A549 (cell line): ENCODE measurements around the gene P2RX3. TPM values are rescaled to one million over a fixed set of nuclear protein-coding genes. Genes with fewer than 3 reads are reported as not detected.

Experiments used
- ATAC-seq, 2 experiments: fragments of 200-7000 bp in 1 of 2; fragments of >200 bp in 1 of 2; cut with Nextera tagmentation in 1 of 2; cut with Tn5 transposase in 1 of 2; 3 replicates each; pipeline versions ENCODE4 v1.8.0 to v1.9.1; 2018 to 2020; ENCODE audit warnings: mild to moderate bottlenecking in 1 of 2, moderate library complexity in 1 of 2
- CTCF ChIA-PET: fragments of 300-600 bp; sonication (Branson Sonifier 250); formaldehyde crosslinking; extraction: SDS; loops from one replicate; lab custom pipeline; 2021; ENCODE audit warnings: antibody characterized with exemption, inconsistent platforms; lab: Yijun Ruan, JAX
- POLR2A ChIA-PET: fragments of 350-600 bp; formaldehyde crosslinking; extraction: SDS; loops from one replicate; lab custom pipeline; 2021; ENCODE audit warnings: antibody characterized with exemption, inconsistent platforms; lab: Yijun Ruan, JAX
- DNase-seq, 2 experiments: peaks; one replicate each; pipeline versions ENCODE4 v3.0.0 to v3.0.0-alpha.2; 2011 to 2016; ENCODE audit warnings: low read depth in 1 of 2, low spot score in 1 of 2
- FAIRE-seq: peaks from 2 replicates; lab custom pipeline; 2011; peaks lifted over from hg19 to GRCh38; lab: Jason Lieb, UNC
- H3K27ac ChIP-seq, 2 experiments: fragments of >200 bp; sonication (Bioruptor Twin); formaldehyde crosslinking; 3 replicates each; pipeline ENCODE4 v1.5.1; 2016 to 2017
- H3K4me1 ChIP-seq: fragments of >200 bp; sonication (Bioruptor Twin); formaldehyde crosslinking; 3 replicates; pipeline ENCODE4 v1.6.1; 2016
- H3K4me2 ChIP-seq: fragments of >200 bp; sonication (Bioruptor Twin); formaldehyde crosslinking; 3 replicates; pipeline ENCODE4 v1.6.1; 2016
- H3K4me3 ChIP-seq: fragments of >200 bp; sonication (Bioruptor Twin); formaldehyde crosslinking; 3 replicates; pipeline ENCODE4 v1.5.1; 2016
- H3K9me3 ChIP-seq: fragments of >200 bp; sonication (Bioruptor Twin); formaldehyde crosslinking; 3 replicates; pipeline ENCODE4 v1.6.1; 2016
- CBX2 ChIP-seq: fragments of 200-600 bp; sonication (generic); IDR thresholded peaks from 2 replicates; pipeline ENCODE4 v1.6.1; 2016; ENCODE audit warnings: low read depth, mild to moderate bottlenecking, borderline replicate concordance
- CBX8 ChIP-seq: fragments of 200-600 bp; sonication (generic); IDR thresholded peaks from 2 replicates; pipeline ENCODE4 v1.6.1; 2016
- ESRRA ChIP-seq: fragments of 150-350 bp; IDR thresholded peaks from 2 replicates; pipeline ENCODE4 v1.6.1; 2014; ENCODE audit warnings: mild to moderate bottlenecking, low read length, borderline replicate concordance
- GATA3 ChIP-seq: IDR thresholded peaks from 2 replicates; pipeline ENCODE4 v1.6.1; 2012; ENCODE audit warnings: borderline replicate concordance
- HDAC2 ChIP-seq: fragments of 200-600 bp; sonication (generic); IDR thresholded peaks from 2 replicates; pipeline ENCODE4 v1.6.1; 2016
- MAZ ChIP-seq: fragments of 150-350 bp; IDR thresholded peaks from 2 replicates; pipeline ENCODE4 v1.6.1; 2014; ENCODE audit warnings: antibody characterized with exemption, low read depth, low read length, borderline replicate concordance
- PHF8 ChIP-seq: fragments of 200-600 bp; sonication (generic); IDR thresholded peaks from 2 replicates; pipeline ENCODE4 v1.6.1; 2016; ENCODE audit warnings: low read depth, mild to moderate bottlenecking, antibody characterized with exemption, moderate library complexity, borderline replicate concordance
- RAD21 ChIP-seq, 2 experiments: fragments of >200 bp in 1 of 2; sonication (Bioruptor Twin) in 1 of 2; formaldehyde crosslinking in 1 of 2; IDR thresholded peaks in 1 of 2; conservative IDR thresholded peaks in 1 of 2; 2 replicates in 1 of 2; 3 replicates in 1 of 2; pipeline ENCODE4 v1.6.1; 2012 to 2018; ENCODE audit warnings: inconsistent platforms in 1 of 2
- TP53 ChIP-seq: fragments of 250-450 bp; sonication (Bioruptor Pico); IDR thresholded peaks from 2 replicates; pipeline ENCODE4 v1.5.0; 2021; ENCODE audit warnings: mild to moderate bottlenecking, moderate library complexity
- ZNF302 ChIP-seq: fragments of 250-450 bp; sonication (Bioruptor Pico); IDR thresholded peaks from 2 replicates; pipeline ENCODE4 v1.9.0; 2021; ENCODE audit warnings: inconsistent platforms, mild to moderate bottlenecking, moderate library complexity
- WGBS: methylation state at CpG from one replicate; pipeline ENCODE4 v1.1.6; 2017; ENCODE audit errors: missing lambda C conversion rate; 5-methylcytosine and 5-hydroxymethylcytosine counted together
- polyA plus RNA-seq, 4 experiments: library from polyadenylated mRNA; depleted of rRNA in 3 of 4; stranded (reverse); fragments of >200 nt; fragmentation: RNase III in 1 of 4; extraction: RNeasy Plus Mini Kit Qiagen cat#74134 plus additional on column Dnase treatment in 1 of 4; gene quantifications; 2 replicates in 3 of 4; 3 replicates in 1 of 4; pipeline ENCODE4 v1.2.3, GENCODE V29; 2011 to 2017
- TF ChIP-seq, protein P1 (sequence below): IDR thresholded peaks from 2 replicates; pipeline ENCODE4 v1.6.1; 2012
- TF ChIP-seq, protein P2 (sequence below): fragments of >200 bp; sonication (Bioruptor Twin); formaldehyde crosslinking; IDR thresholded peaks from 3 replicates; pipeline ENCODE4 v1.5.1; 2016

Gene P2RX3
- polyA plus RNA-seq, 2 of the 4 experiments (the other 2 are of a cell fraction) = 0.05 to 0.37 TPM

DNA sequence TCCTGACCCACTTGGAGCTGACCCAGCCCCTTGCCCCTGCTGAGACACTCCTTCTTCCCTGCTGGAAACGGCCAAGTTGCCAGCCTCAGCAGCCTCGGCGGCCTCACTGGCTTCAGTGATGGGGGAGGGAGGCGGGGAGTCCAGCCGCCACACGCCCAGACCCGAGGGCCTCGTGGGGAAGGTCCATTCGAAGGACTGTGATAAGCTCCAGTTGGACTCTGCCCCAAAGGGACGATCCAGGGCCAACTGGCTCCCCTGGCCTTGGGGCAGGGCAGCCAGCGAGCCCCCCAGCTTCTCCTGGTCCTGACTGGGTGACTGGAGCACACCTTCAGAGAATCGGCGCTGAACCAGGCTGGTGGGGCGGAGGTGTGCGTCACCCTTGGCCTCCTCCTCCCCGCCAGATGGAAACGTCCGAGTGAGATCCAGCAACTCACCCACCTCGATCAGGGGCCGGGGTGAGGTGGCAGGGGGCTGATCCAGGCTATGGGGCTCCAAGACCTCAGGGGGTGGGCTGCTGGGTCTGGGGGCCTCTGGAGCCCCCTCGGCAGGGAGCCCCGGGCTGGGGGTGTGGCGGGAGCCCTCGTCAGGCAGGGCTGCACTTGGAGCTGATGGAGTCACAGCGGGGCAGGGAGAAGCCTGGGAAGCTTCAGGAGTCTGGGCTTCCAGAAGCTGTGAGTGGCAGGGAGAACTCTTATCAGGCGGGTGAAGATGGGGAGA is 24.9 kb upstream of the P2RX3 start:
- Histone ChIP-seq H3K4me3 (no peak overlapping the region), H3K9me3 (no peaks in the 10 kb centered on the region), H3K4me2 (no peak overlapping the region), H3K4me1 (peaks cover 38% of the 10 kb centered on the region), H3K27ac (no peak overlapping the region; a peak in 1 of 6 replicates)
- 83% methylated on average over 13 of the region's 26 CpGs for WGBS
- FAIRE-seq (no peak), ATAC-seq (no peak), DNase-seq (no peak)
- TF ChIP-seq PHF8 (no peak), RAD21 (conservative IDR thresholded peaks at IDR 0.05 in 1 of 2, IDR thresholded peaks at IDR 0.05 in 1 of 2) (no peak), CBX2 (no peak)
- ChIA-PET POLR2A (interaction anchor here (0.6 to 4.2 kb wide), 3 partner anchors 8 to 399 kb away, joined by 3 to 42 read pairs (median 17); partner anchors contain the start of genes MED19 and TNKS1BP1), CTCF (interaction anchor here (1.0 to 3.0 kb wide), 5 partner anchors 8 to 63 kb away, joined by 3 to 16 read pairs (median 4); no protein-coding TSS in a partner anchor)

DNA sequence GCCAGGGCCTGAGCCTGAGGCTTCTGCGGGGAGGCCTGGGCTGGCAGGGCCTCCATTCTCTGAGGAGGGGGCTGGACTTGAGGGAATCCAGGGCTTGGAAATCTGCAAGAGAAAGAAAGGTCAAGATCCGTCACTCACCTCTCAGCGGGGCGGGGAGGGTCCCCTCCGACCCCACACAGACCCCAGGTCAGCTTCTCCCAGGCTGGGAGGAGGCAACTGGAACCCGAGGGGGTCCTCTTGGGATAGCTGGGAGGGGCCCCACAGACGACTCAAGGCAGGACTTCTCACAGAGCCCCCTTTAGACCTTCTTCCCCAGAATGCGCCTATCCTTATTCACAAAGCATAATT is 24.4 kb upstream of the P2RX3 start:
- Histone ChIP-seq H3K27ac (no peak overlapping the region), H3K9me3 (no peaks in the 10 kb centered on the region), H3K4me2 (no peak overlapping the region), H3K4me1 (peaks cover 37% of the 10 kb centered on the region), H3K4me3 (no peak overlapping the region)
- ChIA-PET CTCF (interaction anchor here (1.0 to 1.5 kb wide), 4 partner anchors 8 to 64 kb away, joined by 3 to 7 read pairs (median 4); no protein-coding TSS in a partner anchor), POLR2A (interaction anchor here (4.2 kb wide), 1 partner anchor 8 kb away, joined by 42 read pairs; no protein-coding TSS in a partner anchor)
- TF ChIP-seq TP53 = no peak
- TF ChIP-seq GATA3 = no peak
- TF ChIP-seq HDAC2 = no peak
- TF ChIP-seq PHF8 = no peak
- no peak for TF ChIP-seq MAZ
- no peak for TF ChIP-seq ZNF302 (CRISPR knock-in tag)
- TF ChIP-seq, protein P1, sequence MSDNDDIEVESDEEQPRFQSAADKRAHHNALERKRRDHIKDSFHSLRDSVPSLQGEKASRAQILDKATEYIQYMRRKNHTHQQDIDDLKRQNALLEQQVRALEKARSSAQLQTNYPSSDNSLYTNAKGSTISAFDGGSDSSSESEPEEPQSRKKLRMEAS = no peak
- TF ChIP-seq ESRRA = no peak
- DNase-seq (no peak), ATAC-seq (no peak), FAIRE-seq (no peak)
- 77% methylated on average over 7 of the region's 8 CpGs for WGBS

DNA sequence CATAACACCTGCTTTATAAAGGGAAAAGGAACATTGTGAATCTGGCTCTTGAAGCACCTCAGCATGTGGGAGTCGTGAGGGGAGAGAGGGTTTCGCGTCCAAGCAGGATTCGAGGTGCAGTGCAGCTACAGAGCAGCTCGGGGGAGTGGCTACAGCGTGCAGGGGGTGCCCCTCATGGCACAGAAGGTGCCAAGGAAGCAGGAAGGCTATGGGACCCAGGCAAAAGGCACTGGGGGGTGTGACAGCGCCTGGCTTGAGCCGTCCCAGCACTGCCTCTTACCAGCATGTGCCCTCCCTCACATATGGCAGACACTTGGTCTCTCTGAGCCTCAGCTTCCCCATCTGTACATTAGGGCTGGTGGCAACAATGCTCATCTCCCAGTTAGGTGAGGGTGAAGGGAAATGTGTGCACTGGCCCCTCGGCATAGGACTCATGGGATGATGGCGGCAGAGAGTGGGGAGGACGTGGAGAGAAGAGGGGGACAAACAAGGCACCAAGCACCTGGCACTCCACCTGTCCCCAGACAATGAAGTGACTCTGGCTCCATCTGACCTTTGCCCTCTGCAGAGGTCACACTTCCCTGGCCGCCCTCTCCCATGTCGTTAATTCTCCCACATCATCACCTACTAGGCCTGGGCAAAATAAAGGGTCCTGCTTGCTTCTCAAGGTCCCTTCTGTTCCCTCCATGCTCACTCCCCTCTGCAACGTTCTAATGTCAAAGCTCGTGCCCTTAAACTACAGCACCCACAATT is 23.8 kb upstream of the P2RX3 start:
- ChIA-PET CTCF (interaction anchor here (1.1 to 1.5 kb wide), 4 partner anchors 8 to 213 kb away, joined by 4 to 7 read pairs (median 4); no protein-coding TSS in a partner anchor), POLR2A (interaction anchor here (4.2 kb wide), 1 partner anchor 7 kb away, joined by 42 read pairs; no protein-coding TSS in a partner anchor)
- FAIRE-seq (no peak), DNase-seq (no peak), ATAC-seq (no peak)
- Histone ChIP-seq H3K9me3 (no peaks in the 10 kb centered on the region), H3K27ac (no peak overlapping the region), H3K4me2 (no peak overlapping the region)
- WGBS = 89% methylated on average over 13 of the region's 15 CpGs
- TF ChIP-seq CBX8 = no peak
- TF ChIP-seq, protein P1 = no peak
- TF ChIP-seq, all 56 proteins: peak for 0
- Histone ChIP-seq H3K4me1 (peaks cover 31% of the 10 kb centered on the region), H3K4me3 (no peak overlapping the region)

DNA sequence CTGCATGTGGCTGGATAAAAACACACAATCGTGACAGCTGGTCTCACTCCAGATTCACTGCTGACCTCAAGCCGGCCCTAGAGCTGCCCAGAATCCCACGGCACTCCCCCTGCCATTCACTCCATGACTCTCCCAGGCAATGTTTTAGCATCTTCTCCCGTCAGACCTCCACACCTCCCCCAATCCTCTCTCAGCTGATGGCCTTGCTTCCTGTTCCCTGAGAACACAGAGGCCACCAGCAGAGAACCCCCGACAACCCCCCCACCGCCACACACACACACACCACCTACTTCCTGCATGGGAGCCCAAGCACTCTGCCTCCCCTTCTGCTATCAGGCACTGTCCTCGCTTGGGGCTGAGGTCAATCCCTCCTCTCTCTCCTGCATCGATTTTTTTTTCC is 22.7 kb upstream of the P2RX3 start:
- CTCF ChIA-PET = interaction anchor here (0.6 to 1.2 kb wide), 3 partner anchors 66 to 212 kb away, joined by 3 to 4 read pairs (median 4); no protein-coding TSS in a partner anchor
- POLR2A ChIA-PET = no interaction called here

More for the DNA sequence above, 22.7 kb upstream of the P2RX3 start:
- WGBS = 78% methylated on average over 7 of the region's 8 CpGs
- DNase-seq (no peak), ATAC-seq (no peak), FAIRE-seq (no peak)
- no peak overlapping the region for H3K4me3 ChIP-seq
- no peak overlapping the region for H3K4me2 ChIP-seq
- TF ChIP-seq, protein P1 = no peak
- TF ChIP-seq, protein P2, sequence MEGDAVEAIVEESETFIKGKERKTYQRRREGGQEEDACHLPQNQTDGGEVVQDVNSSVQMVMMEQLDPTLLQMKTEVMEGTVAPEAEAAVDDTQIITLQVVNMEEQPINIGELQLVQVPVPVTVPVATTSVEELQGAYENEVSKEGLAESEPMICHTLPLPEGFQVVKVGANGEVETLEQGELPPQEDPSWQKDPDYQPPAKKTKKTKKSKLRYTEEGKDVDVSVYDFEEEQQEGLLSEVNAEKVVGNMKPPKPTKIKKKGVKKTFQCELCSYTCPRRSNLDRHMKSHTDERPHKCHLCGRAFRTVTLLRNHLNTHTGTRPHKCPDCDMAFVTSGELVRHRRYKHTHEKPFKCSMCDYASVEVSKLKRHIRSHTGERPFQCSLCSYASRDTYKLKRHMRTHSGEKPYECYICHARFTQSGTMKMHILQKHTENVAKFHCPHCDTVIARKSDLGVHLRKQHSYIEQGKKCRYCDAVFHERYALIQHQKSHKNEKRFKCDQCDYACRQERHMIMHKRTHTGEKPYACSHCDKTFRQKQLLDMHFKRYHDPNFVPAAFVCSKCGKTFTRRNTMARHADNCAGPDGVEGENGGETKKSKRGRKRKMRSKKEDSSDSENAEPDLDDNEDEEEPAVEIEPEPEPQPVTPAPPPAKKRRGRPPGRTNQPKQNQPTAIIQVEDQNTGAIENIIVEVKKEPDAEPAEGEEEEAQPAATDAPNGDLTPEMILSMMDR = no peak
- H3K9me3 ChIP-seq = no peaks in the 10 kb centered on the region
- peaks cover 31% of the 10 kb centered on the region for H3K4me1 ChIP-seq
- no peak overlapping the region for H3K27ac ChIP-seq
